AG04449 (cell line): Measurements from ENCODE around the gene DNAJC5.
"Not testable (repeated sequence)": the region's sequence is repeated elsewhere in the genome, so short reads cannot be mapped to it uniquely, and the experiment has no call there.

Source experiments
- CTCF ChIA-PET: fragments of 350-600 bp; formaldehyde crosslinking; extraction: SDS; loops from one replicate; lab custom pipeline; 2021; ENCODE audit warnings: antibody characterized with exemption; lab: Yijun Ruan, JAX
- POLR2A ChIA-PET: fragments of 400-600, 350-600 bp; formaldehyde crosslinking; extraction: SDS; loops from one replicate; lab custom pipeline; 2020; ENCODE audit warnings: antibody characterized with exemption, inconsistent platforms; lab: Yijun Ruan, JAX
- DNase-seq: peaks from one replicate; pipeline ENCODE4 v3.0.0-alpha.2; 2010; ENCODE audit warnings: low read depth, low spot score
- H3K4me3 ChIP-seq: 2 replicates; pipeline ENCODE4 v1.5.1; 2011; ENCODE audit warnings: low read depth, mild to moderate bottlenecking, control low read depth, low read length
- TF ChIP-seq, protein P1 (sequence below): IDR thresholded peaks from one replicate; pipeline ENCODE4 v1.5.1; 2011; ENCODE audit warnings: mild to moderate bottlenecking, moderate library complexity, low read length, control low read depth, inconsistent platforms; ENCODE audit not compliant: insufficient read depth; ENCODE audit errors: missing control alignments

Gene DNAJC5

DNA sequence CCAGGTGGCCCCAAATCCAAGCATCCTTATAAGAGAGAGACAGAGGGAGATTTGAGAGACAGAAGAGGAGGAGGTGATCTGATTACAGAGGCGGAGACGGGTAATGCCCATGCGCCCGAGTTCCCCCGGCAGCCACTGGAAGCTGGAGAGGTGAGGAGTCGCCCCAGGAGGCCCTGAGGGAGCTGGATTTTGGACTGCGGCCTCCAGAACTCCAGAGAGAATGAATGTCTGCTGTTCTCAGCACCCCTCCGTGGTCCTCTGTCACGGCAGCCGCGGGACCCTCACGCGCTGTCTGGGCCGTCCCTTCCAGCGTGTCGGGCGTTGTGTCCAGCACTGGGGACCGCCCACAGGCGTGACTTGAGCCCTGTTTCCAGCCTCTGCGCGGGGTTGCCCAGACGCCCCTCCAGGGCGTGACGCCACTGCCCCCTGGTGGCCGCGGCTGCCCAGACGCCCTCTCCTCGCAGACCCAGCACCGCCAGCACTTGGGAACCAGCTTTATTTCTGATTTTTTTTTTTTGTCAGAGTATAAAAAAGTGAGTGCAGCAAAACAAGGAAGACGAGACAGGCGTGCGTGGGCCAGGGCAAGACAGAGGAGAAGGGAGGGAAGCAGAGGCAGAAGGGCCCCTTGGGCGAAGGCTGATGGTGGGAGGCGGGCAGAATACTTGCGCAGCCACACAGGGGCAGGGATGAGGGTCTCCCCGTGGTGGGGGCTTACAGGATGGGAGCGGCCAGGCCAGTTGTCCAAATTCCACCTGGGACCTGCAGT is 78.9 kb downstream of the DNAJC5 start:
- TF ChIP-seq, protein P1, sequence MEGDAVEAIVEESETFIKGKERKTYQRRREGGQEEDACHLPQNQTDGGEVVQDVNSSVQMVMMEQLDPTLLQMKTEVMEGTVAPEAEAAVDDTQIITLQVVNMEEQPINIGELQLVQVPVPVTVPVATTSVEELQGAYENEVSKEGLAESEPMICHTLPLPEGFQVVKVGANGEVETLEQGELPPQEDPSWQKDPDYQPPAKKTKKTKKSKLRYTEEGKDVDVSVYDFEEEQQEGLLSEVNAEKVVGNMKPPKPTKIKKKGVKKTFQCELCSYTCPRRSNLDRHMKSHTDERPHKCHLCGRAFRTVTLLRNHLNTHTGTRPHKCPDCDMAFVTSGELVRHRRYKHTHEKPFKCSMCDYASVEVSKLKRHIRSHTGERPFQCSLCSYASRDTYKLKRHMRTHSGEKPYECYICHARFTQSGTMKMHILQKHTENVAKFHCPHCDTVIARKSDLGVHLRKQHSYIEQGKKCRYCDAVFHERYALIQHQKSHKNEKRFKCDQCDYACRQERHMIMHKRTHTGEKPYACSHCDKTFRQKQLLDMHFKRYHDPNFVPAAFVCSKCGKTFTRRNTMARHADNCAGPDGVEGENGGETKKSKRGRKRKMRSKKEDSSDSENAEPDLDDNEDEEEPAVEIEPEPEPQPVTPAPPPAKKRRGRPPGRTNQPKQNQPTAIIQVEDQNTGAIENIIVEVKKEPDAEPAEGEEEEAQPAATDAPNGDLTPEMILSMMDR, result peak; percentile 97
- no peak for DNase-seq
- ChIA-PET POLR2A (interaction anchor here (0.6 to 1.0 kb wide), 4 partner anchors 17 to 109 kb away, joined by 3 to 6 read pairs (median 4); partner anchors contain the start of genes TPD52L2 and UCKL1), CTCF (interaction anchor here (0.6 to 5.3 kb wide), 43 partner anchors 10 to 477 kb away, joined by 3 to 73 read pairs (median 4); partner anchors contain the start of genes ARFRP1, DNAJC5, PTK6 and STMN3)
- peak overlapping the region; percentile 57 for H3K4me3 ChIP-seq

DNA sequence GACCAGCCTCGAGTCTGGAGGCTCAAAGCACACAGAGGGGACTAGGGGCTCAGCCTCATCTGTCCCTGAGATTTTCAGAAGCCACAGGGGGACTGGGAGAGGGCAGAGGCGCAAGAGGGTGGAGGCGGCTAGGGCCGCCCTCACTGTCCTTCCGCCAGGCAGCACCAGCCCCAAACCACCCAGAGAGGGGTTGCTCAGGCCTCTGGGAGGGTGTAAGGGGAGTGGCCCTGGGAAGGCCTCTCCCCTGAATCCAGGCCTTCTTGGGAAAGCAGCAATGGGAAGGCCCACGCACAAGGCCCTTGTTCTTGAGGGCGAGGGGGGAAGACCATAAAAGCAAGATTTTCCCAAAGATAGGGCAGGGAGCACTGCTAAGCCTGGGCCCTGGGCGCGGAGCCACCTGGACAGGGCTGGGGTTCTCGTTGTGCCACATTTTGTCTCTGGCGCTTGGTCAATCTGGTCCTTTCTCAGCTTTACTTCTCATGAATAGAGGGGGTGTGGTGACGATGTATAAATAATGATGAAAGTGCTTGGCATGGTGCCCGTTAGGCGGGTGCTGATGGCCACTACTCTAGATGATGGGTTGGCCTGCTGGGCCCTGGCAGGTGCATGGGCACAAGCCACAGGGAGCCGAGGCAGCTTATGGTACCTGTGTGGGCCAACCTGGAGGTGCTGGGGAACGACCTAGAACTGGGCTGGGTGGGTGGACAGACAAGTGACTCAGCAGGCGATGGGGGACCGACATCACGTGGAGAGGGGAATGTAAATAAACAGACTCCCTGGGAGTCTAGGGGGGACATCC is 79.7 kb downstream of the DNAJC5 start:
- no peak overlapping the region for H3K4me3 ChIP-seq
- TF ChIP-seq, protein P1, result no peak
- ChIA-PET POLR2A (interaction anchor here (0.6 to 0.9 kb wide), 3 partner anchors 18 to 109 kb away, joined by 3 to 6 read pairs (median 4); partner anchors contain the start of genes TPD52L2 and UCKL1), CTCF (interaction anchor here (0.6 to 5.3 kb wide), 42 partner anchors 9 to 453 kb away, joined by 3 to 73 read pairs (median 4); partner anchors contain the start of genes ARFRP1, DNAJC5, PTK6 and STMN3)
- no peak for DNase-seq

DNA sequence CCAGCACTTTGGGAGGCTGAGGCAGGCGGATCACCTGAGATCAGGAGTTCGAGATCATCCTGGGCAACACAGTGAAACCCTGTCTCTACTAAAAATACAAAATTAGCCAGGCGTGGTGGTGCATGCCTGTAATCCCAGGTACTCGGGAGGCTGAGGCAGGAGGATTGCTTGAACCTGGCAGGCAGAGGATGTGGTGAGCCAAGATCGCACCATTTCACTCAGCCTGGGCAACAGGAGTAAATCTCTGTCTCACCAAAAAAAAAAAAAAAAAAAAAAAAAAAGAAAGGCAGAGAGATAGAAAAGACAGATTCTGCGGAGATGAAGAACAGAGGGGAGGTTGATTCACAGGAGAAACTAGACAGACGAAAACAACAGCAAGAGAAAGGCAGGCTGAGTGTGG is 81.6 kb downstream of the DNAJC5 start:
- H3K4me3 ChIP-seq, DNase-seq, POLR2A ChIA-PET: not testable (repeated sequence)
- CTCF ChIA-PET, result interaction anchor here (1.4 to 5.3 kb wide), 3 partner anchors 111 to 439 kb away, joined by 4 to 73 read pairs (median 4); partner anchors contain the start of genes PTK6 and TPD52L2

DNA sequence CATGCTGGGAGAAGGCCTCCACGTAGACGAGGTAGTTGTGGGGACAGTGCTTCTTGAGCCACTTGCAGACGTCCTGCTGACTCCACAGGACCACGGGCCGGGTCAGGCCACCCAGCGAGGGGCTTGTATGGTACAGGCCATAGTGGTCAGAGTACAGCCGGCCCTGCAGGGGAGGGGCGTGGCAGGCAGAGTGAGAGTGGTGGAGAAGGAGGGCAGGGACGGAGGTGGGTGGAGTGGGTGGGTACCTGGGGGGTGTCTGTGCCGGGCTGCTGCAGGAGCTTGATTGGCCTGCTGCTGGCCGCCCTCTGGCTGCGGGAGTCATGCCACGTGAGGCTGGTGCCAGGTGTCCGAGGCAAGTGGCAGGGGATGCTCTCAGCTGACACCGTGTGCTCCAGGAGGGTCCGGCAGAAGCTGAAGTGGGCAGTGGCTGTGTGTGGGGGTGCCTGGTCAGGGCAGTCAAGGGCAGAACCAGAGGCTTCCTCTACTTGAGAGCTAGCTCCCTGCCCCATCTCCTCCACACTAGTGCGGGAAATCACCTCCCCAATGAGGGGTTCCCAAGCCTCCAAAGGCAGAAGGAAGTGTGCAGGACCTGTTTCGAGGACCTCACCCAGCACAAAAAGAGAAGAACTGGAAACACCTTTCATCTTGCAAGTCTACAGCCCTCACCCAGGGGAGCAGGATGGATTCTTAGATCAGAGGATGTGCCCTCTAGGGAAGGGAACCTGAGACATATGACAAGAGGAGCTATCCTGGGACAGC is 82.2 kb downstream of the DNAJC5 start:
- no peak for DNase-seq
- H3K4me3 ChIP-seq, result no peak overlapping the region
- TF ChIP-seq, protein P1, result no peak
- ChIA-PET CTCF (interaction anchor here (0.8 to 1.7 kb wide), 6 partner anchors 9 to 480 kb away, joined by 3 to 4 read pairs (median 4); no protein-coding TSS in a partner anchor), POLR2A (no interaction called here)

DNA sequence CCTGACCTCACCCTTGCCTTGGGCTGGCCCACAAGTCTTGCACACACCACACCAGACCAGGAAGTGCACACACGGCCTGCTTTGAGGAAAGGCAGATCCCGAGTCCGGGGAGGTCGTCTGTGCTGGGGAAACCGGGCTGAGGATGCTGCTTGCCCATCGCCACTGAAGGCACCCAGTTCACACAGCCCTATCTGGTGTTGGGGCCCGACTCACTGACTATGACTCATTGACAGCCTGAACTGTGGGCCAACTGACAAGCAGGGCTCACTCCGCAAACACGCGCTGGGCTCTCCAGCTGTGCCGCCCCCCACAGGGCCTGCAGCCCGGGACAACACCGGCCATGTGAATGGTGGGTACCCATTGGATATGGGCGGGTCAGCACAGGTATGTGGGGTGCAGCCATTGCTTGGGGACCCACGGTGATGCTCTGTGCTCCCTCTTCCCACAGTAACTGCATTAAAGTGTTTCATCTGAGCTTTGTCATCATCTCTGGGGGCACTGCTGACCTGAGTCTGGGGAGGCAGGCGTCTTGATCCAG is 82.9 kb downstream of the DNAJC5 start:
- ChIA-PET CTCF (interaction anchor here (0.8 to 1.7 kb wide), 6 partner anchors 9 to 481 kb away, joined by 3 to 4 read pairs (median 4); no protein-coding TSS in a partner anchor), POLR2A (interaction anchor here (0.9 kb wide), 1 partner anchor 83 kb away, joined by 3 read pairs; the partner anchor contains the start of gene DNAJC5)
- no peak for DNase-seq
- no peak overlapping the region for H3K4me3 ChIP-seq
- TF ChIP-seq, protein P1, result no peak
